HG03064 (cell line): Measurements from ENCODE around the gene TCHP.
"Not testable (repeated sequence)": the region's sequence is repeated elsewhere in the genome, so short reads cannot be mapped to it uniquely, and the experiment has no call there.

ENCODE experiments used
- ATAC-seq: cut with Tn5 transposase; IDR thresholded peaks from one replicate; pipeline ENCODE4 v1.9.1; 2021; ENCODE audit warnings: low read depth; ENCODE audit not compliant: unreplicated experiment

Gene TCHP

GRCh38 chr12:109879351-109880042 lies 20.6 kb upstream of the TCHP start:
- ATAC-seq = no peak

DNA sequence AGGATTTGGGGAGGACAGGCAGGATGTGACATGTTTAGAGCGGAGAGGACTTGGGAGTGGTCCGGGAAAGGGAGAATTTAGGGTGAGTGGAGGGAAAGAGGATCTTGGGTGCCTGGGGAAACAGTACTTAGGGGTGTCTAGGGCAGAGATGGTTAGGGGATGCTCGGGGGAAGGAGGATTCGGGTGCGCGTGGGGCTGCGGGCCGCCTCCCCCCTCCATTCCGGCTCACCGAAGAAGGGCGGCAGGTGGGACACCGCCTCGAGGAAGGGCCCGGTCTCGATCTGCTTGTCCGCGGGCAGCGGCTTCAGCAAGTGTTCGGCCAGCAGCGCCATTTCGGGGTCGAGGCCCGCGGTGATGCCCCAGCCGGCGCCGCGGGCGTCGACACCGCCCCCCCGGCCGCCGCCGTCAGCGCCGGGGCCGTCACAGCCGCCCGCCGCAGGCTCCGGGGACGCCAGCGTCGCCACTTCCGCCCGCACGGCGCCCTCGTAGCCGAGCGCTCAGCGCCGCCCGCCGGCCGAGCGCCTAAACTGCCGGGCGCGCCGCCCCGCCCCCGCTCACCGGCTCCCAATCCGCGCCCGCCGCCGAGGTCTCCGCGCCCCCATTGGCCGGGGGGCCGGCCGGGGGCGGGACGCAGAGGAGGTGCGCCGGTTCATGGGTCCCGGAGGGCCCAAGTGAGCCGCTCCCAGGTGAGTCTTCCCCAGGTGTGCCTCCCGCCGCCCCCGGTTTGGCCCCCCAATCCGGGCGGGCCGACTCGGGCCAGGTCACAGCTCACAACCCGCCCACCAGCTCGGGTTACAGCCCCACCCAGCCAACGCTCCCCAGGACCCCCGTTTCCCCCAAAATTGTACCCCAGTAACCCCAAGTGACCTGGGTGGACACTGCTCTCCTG lies 19.8 kb upstream of the TCHP start, which contains the start of gene GLTP:
TSS of gene GLTP (minus strand) at position 499 of the 889 bp plus-strand sequence. CDS start at position 332, 167 bp downstream.
- ATAC-seq = peak; percentile 86

GRCh38 chr12:109880938-109881337 lies 19.1 kb upstream of the TCHP start:
- no peak for ATAC-seq

DNA sequence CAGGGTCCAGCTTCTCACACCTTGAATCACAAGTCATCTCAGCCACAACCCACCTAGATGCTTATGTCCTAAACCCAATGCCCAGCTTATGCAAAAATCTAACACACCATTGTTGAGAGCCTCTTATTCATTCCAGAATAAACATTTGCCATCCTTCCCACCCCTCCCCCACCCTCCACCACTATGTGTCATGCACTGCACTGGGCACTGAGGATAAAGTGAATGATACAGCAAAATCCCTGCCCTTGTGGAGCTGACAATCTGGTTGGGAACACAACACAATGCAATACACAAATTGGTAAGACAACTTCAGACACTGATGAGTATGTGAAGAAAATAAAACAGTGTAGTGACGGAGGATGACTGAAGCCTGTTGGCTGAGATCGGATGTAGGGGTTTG lies 18.3 kb upstream of the TCHP start:
- ATAC-seq = no peak

- ATAC-seq = no peak
Measured at GRCh38 chr12:109883461-109883860, 16.6 kb upstream of the TCHP start.

DNA sequence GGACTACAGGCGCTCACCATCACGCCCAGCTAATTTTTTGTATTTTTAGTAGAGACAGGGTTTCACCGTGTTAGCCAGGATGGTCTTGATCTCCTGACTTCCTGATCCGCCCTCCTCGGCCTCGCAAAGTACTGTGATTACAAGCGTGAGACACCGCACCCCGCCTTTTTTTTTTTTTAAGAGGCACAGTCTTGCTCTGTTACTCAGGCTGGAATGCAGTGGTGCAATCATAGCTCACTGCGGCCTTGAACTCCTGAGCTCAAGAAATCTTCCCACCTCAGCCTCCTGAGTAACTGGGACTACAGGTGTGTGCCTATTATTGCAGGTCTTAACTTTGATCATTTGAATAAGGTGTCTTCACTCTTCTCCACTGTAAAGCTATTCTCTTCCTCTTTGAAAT lies 14.5 kb upstream of the TCHP start:
- ATAC-seq = no peak

GRCh38 chr12:109888179-109889020 lies 11.7 kb upstream of the TCHP start:
- no peak for ATAC-seq

DNA sequence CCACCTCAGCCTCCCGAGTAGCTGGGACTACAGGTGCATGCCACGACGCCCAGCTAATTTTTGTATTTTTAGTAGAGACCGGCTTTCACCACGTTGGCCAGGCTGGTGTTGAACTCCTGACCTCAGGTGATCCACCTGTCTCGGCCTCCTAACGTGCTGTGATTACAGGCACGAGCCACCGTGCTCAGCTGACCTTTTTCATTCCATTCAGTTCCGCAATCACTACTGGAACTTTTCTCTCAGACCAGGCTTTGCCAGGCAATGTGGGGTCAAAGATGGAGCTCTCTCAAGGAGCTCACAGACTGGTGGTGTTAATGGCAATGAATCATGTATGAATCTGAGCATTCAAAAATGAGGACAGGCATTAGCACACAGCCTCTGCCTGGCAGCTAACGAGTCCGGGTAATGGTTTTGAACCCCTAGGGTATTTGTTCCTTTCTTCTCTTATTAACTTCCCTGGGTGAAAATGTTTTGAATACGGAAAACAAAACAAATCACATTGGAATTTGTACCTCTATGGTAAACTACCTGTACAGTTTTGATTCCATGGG lies 9.4 kb upstream of the TCHP start:
- no peak for ATAC-seq

- not testable (repeated sequence) for ATAC-seq
Measured at GRCh38 chr12:109891731-109892130, 8.3 kb upstream of the TCHP start.

GRCh38 chr12:109892165-109892715 lies 7.8 kb upstream of the TCHP start:
- ATAC-seq = no peak

- peak; percentile 51 for ATAC-seq
Measured at GRCh38 chr12:109892748-109893147, 7.3 kb upstream of the TCHP start.

DNA sequence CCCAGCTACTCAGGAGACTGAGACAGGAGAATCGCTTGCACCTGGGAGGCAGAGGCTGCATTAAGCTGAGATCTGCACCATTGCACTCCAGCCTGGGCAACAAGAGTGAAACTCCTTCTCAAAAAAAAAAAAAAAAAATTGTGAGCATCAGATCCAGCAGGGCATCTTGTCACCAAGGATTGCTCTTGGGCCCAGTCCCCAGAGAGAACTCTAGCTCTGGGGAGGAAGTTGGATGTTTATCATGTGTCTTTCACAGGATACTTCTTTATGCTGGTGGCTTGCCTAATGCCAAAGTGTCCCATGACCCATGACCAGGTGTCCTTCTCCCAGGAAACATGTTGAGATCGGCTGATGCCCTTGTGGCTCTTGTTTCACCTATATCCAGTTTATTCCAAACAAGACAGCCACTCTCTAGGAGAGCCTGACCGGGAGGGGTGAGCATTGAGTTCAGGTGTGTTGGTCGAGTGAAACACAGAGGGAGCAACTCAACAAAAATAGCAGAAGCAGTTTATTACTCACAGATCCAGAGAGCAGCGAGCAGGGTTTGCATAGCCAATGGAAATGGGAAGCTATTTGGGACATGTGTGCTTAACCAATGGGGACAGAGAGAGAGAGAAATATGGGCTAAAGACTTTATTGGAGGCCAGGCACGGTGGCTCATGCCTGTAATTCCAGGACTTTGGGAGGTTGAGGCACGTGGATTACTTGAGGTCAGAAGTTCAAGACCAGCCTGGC lies 6.6 kb upstream of the TCHP start:
- no peak for ATAC-seq

GRCh38 chr12:109894939-109895338 lies 5.1 kb upstream of the TCHP start:
- ATAC-seq = no peak

- ATAC-seq = no peak
Measured at GRCh38 chr12:109896188-109896587, 3.9 kb upstream of the TCHP start.

GRCh38 chr12:109897029-109897428 lies 3.0 kb upstream of the TCHP start:
- no peak for ATAC-seq

DNA sequence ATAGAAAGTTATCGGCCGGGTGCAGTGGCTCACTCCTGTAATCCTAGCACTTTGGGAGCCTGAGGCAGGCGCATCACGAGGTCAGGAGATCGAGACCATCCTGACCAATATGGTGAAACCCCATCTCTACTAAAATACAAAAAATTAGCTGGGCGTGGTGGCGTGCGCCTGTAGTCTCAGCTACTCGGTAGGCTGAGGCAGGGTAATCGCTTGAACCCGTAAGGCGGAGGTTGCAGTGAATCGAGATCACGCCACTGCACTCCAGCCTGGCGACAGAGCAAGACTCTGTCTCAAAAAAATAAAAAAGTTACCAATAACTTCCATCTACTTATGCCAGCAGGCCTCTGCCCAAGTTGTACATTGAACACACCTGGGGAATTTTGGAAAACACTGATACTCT lies 729 bp upstream of the TCHP start:
- ATAC-seq = not testable (repeated sequence)

- no peak for ATAC-seq
Measured at GRCh38 chr12:109900752-109901580, 892 bp downstream of the TCHP start.

GRCh38 chr12:109902891-109903418 lies 2.9 kb downstream of the TCHP start:
- ATAC-seq = no peak
